ENCODE data around the gene TNNT1.
"Not testable (repeated sequence)": the region's sequence is repeated elsewhere in the genome, so short reads cannot be mapped to it uniquely, and the experiment has no call there.

TNNT1 gene

DNA sequence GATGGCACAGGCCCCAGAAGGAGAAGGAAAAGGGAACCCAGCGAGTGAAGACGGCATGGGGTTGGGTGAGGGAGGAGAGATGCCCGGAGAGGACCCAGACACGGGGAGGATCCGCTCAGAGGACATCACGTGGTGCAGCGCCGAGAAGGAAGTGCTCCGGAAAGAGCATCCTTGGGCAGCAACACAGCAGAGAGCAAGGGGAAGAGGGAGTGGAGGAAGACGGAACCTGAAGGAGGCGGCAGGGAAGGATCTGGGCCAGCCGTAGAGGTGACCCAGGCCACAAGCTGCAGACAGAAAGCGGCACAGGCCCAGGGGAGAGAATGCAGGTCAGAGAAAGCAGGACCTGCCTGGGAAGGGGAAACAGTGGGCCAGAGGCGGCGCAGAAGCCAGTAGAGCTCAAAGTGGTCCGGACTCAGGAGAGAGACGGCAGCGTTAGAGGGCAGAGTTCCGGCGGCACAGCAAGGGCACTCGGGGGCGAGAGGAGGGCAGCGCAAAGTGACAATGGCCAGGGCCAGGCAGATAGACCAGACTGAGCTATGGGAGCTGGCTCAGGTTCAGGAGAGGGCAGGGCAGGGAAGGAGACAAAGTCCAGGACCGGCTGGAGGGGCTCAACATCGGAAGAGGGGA, 32.7 kb downstream of the TNNT1 start:
- 6% methylated on average over 25 of the region's 25 CpGs for WGBS
- Histone ChIP-seq H3K27ac (ENCODE audit: low read depth, low read length) (no peak overlapping the region), H3K4me3 (ENCODE audit: low read length) (peak overlapping the region; percentile 75), H3K9ac (ENCODE audit: low read depth, low read length) (peak overlapping the region; percentile 71; the same call in 1 of the 2 replicates), H3K36me3 (ENCODE audit: insufficient read depth, low read length) (no peaks in the 10 kb centered on the region), H3K27me3 (ENCODE audit: insufficient read depth, low read length) (no peaks in the 10 kb centered on the region), H3K9me3 (ENCODE audit: insufficient read depth, low read depth, low read length) (no peaks in the 10 kb centered on the region), H3K4me1 (ENCODE audit: insufficient read depth, low read length) (peaks cover 14% of the 10 kb centered on the region; the same call in 1 of the 2 replicates)

DNA sequence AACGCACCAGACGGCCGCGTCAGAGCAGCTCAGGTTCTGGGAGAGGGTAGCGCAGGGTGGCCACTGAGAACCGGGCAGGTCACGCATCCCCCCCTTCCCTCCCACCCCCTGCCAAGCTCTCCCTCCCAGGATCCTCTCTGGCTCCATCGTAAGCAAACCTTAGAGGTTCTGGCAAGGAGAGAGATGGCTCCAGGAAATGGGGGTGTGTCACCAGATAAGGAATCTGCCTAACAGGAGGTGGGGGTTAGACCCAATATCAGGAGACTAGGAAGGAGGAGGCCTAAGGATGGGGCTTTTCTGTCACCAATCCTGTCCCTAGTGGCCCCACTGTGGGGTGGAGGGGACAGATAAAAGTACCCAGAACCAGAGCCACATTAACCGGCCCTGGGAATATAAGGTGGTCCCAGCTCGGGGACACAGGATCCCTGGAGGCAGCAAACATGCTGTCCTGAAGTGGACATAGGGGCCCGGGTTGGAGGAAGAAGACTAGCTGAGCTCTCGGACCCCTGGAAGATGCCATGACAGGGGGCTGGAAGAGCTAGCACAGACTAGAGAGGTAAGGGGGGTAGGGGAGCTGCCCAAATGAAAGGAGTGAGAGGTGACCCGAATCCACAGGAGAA, 33.5 kb downstream of the TNNT1 start:
- 78% methylated on average over 12 of the region's 13 CpGs for WGBS
- H3K4me1 ChIP-seq (ENCODE audit: insufficient read depth, low read length): peaks cover 14% of the 10 kb centered on the region; the same call in 1 of the 2 replicates
- H3K27me3 ChIP-seq (ENCODE audit: insufficient read depth, low read length): no peaks in the 10 kb centered on the region
- H3K9me3 ChIP-seq (ENCODE audit: insufficient read depth, low read depth, low read length): no peaks in the 10 kb centered on the region
- H3K36me3 ChIP-seq (ENCODE audit: insufficient read depth, low read length): no peaks in the 10 kb centered on the region
- no peak overlapping the region for H3K27ac ChIP-seq (ENCODE audit: low read depth, low read length)
- no peak overlapping the region for H3K9ac ChIP-seq (ENCODE audit: low read depth, low read length)
- H3K4me3 ChIP-seq (ENCODE audit: low read length): peak overlapping the region; percentile 75

DNA sequence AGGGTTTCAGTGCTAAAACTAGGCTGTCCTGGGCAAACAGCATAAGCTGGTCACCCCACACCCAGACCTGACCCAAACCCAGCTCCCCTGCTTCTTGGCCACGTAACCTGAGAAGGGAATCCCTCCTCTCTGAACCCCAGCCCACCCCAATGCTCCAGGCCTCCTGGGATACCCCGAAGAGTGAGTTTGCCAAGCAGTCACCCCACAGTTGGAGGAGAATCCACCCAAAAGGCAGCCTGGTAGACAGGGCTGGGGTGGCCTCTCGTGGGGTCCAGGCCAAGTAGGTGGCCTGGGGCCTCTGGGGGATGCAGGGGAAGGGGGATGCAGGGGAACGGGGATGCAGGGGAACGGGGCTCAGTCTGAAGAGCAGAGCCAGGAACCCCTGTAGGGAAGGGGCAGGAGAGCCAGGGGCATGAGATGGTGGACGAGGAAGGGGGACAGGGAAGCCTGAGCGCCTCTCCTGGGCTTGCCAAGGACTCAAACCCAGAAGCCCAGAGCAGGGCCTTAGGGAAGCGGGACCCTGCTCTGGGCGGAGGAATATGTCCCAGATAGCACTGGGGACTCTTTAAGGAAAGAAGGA, 34.4 kb downstream of the TNNT1 start:
- Histone ChIP-seq H3K4me1 (ENCODE audit: insufficient read depth, low read length) (peaks cover 14% of the 10 kb centered on the region; the same call in 1 of the 2 replicates), H3K36me3 (ENCODE audit: insufficient read depth, low read length) (no peaks in the 10 kb centered on the region; the same call in 1 of the 2 replicates), H3K9me3 (ENCODE audit: insufficient read depth, low read depth, low read length) (no peaks in the 10 kb centered on the region), H3K27ac (ENCODE audit: low read depth, low read length) (no peak overlapping the region), H3K9ac (ENCODE audit: low read depth, low read length) (no peak overlapping the region), H3K27me3 (ENCODE audit: insufficient read depth, low read length) (no peaks in the 10 kb centered on the region), H3K4me3 (ENCODE audit: low read length) (no peak overlapping the region)
- 95% methylated on average over 9 of the region's 9 CpGs for WGBS

DNA sequence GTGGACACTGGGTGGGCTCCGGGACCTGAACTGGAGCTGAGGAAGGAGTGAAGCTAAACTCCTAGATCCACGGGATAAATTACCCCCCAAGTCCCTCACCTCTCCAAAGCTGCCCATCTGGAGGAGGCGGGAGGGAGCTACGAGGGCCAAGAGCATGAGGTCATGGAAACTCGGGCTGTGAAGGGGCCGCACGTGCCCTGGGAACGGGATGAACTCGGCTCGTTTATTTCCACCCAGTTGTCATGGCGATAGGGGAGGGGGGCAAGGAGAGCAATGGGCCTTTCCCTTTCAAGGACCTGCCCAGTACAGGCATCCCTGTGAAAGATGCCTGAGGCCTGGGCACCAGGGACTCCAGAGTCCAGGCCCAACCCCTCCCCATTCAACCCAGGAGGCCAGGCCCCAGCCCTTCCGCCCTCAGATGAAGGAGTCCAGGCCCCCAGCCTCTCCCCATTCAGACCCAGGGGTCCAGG, 35.4 kb downstream of the TNNT1 start:
- H3K9me3 ChIP-seq (ENCODE audit: insufficient read depth, low read depth, low read length): no peaks in the 10 kb centered on the region
- no peaks in the 10 kb centered on the region; the same call in 1 of the 2 replicates for H3K36me3 ChIP-seq (ENCODE audit: insufficient read depth, low read length)
- H3K4me1 ChIP-seq (ENCODE audit: insufficient read depth, low read length): peaks cover 14% of the 10 kb centered on the region; the same call in 1 of the 2 replicates
- no peaks in the 10 kb centered on the region for H3K27me3 ChIP-seq (ENCODE audit: insufficient read depth, low read length)
- WGBS: 61% methylated on average over 11 of the region's 12 CpGs
- H3K27ac ChIP-seq (ENCODE audit: low read depth, low read length): peak overlapping the region; percentile 59; the same call in 1 of the 2 replicates
- H3K4me3 ChIP-seq (ENCODE audit: low read length): no peak overlapping the region
- H3K9ac ChIP-seq (ENCODE audit: low read depth, low read length): no peak overlapping the region; the same call in 1 of the 2 replicates

DNA sequence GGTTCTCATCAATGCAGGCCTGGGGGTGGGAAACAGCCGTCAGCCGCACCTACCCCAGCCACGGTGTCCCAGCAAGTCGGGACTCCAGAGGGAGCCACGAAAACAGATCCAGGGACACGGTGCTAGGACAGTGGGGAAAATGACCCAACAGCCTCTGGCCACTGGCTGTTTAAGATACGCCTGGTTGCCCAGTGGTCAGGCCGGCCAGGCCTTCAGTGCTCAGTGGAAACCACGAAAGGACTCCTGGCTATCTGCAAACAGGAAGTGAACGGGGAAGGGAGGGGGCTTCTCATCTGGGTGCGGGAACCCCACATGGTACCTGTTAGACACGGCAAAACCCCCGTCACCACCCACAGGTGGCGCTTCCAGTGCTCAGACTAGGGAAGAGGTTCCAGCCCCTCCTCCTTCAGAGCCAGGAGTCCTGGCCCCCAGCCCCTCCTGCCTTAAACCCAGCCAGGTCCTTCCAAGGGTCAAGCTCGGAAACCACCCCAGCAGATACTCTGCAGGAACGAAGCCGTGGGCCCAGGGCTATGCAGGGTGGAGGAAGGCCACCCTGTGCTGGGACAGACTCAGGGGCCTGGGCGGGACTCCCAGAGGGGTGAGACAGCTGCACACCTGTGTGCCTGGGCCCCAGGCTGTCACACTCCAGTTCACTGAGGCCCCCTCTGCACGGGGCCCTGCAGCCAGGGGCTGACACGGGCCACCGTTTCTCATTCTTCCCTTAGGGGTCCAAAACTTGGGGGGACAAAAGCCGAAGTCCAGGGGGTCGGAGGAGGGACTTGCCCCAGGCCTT, 36.0 kb downstream of the TNNT1 start:
- WGBS: 91% methylated on average over 23 of the region's 23 CpGs
- Histone ChIP-seq H3K9me3 (ENCODE audit: insufficient read depth, low read depth, low read length) (no peaks in the 10 kb centered on the region), H3K9ac (ENCODE audit: low read depth, low read length) (no peak overlapping the region; the same call in 1 of the 2 replicates), H3K4me1 (ENCODE audit: insufficient read depth, low read length) (peaks cover 14% of the 10 kb centered on the region; the same call in 1 of the 2 replicates), H3K36me3 (ENCODE audit: insufficient read depth, low read length) (no peaks in the 10 kb centered on the region; the same call in 1 of the 2 replicates), H3K4me3 (ENCODE audit: low read length) (no peak overlapping the region), H3K27ac (ENCODE audit: low read depth, low read length) (peak overlapping the region; percentile 59; the same call in 1 of the 2 replicates), H3K27me3 (ENCODE audit: insufficient read depth, low read length) (no peaks in the 10 kb centered on the region)

DNA sequence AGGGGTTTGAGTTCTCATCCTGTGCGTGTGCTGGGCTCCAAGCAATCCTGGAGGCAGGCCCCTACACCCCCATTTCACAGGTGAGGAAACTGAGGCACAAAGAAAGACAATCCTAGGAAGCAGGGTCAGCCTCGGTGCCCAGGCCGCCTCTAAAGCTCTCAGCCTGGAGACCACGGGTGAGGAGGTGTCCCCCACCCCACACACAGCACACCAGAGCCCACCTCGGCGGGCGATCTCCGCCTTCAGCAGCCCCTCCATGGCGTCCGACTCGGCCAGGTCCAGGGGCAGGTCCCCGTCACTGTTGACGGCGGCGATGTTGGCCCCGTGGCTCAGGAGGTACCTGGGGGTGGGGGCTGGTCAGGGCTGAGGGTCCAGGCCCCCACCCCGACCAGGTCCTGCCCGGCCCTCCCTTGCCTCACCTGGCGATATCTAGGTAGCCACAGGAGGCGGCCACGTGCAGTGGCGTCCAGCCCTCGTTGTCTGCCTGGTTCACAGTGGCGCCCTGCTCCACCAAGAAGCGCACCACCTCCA, 36.7 kb downstream of the TNNT1 start:
- no peak overlapping the region for H3K27ac ChIP-seq (ENCODE audit: low read depth, low read length)
- WGBS: 95% methylated on average over 25 of the region's 25 CpGs
- H3K9ac ChIP-seq (ENCODE audit: low read depth, low read length): no peak overlapping the region
- H3K4me1 ChIP-seq (ENCODE audit: insufficient read depth, low read length): peaks cover 14% of the 10 kb centered on the region; the same call in 1 of the 2 replicates
- no peaks in the 10 kb centered on the region for H3K27me3 ChIP-seq (ENCODE audit: insufficient read depth, low read length)
- no peaks in the 10 kb centered on the region; the same call in 1 of the 2 replicates for H3K36me3 ChIP-seq (ENCODE audit: insufficient read depth, low read length)
- no peak overlapping the region for H3K4me3 ChIP-seq (ENCODE audit: low read length)
- no peaks in the 10 kb centered on the region for H3K9me3 ChIP-seq (ENCODE audit: insufficient read depth, low read depth, low read length)

DNA sequence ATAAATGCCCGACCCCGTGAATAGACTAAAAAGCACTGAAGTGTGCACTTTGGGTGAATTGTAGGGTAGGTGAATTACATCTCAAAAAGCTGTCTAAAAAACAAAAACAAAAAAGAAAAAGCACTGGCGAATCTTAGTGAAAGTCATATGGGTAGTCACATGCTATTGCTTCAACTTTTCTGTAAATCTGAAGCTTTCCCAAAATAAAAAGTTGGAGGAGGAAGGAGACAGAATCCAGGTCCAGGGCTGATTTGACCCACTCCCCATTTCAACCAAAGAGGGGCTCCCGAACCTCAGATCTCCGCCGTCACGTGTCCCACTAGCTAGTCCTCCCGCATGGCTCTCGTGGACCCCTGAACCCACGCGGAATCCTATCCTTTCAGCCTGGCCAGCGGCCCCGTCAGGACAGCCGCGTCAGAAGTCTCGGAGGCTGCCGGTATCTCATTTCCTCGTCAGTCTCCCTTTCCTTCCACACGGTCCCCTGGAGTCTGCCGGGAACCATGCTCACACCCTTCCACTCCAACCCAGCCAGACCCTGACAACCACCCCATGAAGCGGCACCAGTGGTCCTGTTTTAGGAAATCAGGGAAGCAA, 37.7 kb downstream of the TNNT1 start:
- no peak overlapping the region for H3K9ac ChIP-seq (ENCODE audit: low read depth, low read length)
- H3K4me1 ChIP-seq (ENCODE audit: insufficient read depth, low read length): peaks cover 13% of the 10 kb centered on the region; the same call in 1 of the 2 replicates
- no peak overlapping the region for H3K27ac ChIP-seq (ENCODE audit: low read depth, low read length)
- 93% methylated on average over 21 of the region's 21 CpGs for WGBS
- no peaks in the 10 kb centered on the region for H3K27me3 ChIP-seq (ENCODE audit: insufficient read depth, low read length)
- H3K36me3 ChIP-seq (ENCODE audit: insufficient read depth, low read length): no peaks in the 10 kb centered on the region; the same call in 1 of the 2 replicates
- no peak overlapping the region for H3K4me3 ChIP-seq (ENCODE audit: low read length)
- H3K9me3 ChIP-seq (ENCODE audit: insufficient read depth, low read depth, low read length): no peaks in the 10 kb centered on the region

DNA sequence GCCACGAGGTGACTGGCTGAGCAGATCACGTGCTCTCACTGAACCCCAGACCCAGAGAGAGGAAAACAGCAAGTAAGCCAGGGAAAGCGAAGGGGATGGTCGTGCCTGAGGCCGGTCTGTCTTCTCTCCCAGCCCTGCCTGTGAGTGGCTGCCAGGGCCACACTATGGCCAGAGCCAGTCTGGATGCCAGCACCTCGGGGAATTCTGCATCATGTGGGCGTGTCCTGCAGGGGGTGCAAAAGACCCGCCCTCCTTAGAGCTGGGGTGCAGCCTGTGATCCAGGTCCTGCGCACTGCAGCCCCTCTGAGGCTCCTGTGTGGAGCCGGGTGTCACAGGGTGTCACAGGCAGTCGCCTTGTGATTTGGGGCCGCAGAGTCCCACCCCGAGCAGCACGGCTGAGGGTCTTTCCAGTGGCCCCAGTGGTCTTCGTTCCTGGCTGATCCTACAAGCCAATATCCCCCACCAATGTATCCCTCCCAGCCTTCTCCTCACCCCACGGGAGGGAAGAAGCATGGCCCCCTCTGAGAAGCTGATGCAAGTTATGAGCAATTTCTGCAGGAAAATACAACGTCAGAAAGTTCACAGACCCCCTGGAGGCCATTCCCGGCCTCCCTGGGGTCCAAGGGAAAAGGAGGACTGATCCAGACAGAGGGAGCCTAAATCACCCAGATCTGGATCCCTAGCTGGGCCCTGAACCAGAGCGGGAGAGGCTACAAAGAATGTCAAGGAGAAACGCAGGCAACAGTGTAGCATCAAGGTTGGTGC, 39.3 kb downstream of the TNNT1 start:
- 92% methylated on average over 20 of the region's 20 CpGs for WGBS
- H3K27ac ChIP-seq (ENCODE audit: low read depth, low read length): no peak overlapping the region
- H3K9ac ChIP-seq (ENCODE audit: low read depth, low read length): no peak overlapping the region
- H3K4me3 ChIP-seq (ENCODE audit: low read length): no peak overlapping the region
- H3K36me3 ChIP-seq (ENCODE audit: insufficient read depth, low read length): no peaks in the 10 kb centered on the region; the same call in 1 of the 2 replicates
- 0 out of 2 replicates have a peak, but pooled peaks cover 8% of the 10 kb centered on the region for H3K4me1 ChIP-seq (ENCODE audit: insufficient read depth, low read length)
- H3K9me3 ChIP-seq (ENCODE audit: insufficient read depth, low read depth, low read length): no peaks in the 10 kb centered on the region
- no peaks in the 10 kb centered on the region for H3K27me3 ChIP-seq (ENCODE audit: insufficient read depth, low read length)

DNA sequence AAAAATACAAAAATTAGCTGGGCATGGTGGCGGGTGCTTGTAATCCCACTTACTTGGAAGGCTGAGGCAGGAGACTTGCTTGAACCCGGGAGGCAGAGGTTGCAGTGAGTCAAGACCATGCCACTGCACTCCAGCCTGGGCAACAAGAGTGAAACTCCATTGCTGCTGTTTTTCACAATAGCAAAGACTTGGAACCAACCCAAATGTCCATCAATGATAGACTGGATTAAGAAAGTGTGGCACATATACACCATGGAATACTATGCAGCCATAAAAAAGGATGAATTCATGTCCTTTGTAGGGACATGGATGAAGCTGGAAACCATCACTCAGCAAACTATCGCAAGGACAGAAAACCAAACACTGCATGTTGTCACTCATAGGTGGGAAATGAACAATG, 41.8 kb downstream of the TNNT1 start:
- not testable (repeated sequence) for H3K36me3 ChIP-seq (ENCODE audit: insufficient read depth, low read length); H3K9me3 ChIP-seq (ENCODE audit: insufficient read depth, low read depth, low read length); H3K4me1 ChIP-seq (ENCODE audit: insufficient read depth, low read length); H3K4me3 ChIP-seq (ENCODE audit: low read length); H3K27me3 ChIP-seq (ENCODE audit: insufficient read depth, low read length); H3K9ac ChIP-seq (ENCODE audit: low read depth, low read length); H3K27ac ChIP-seq (ENCODE audit: low read depth, low read length)
- 96% methylated on average over 2 of the region's 3 CpGs for WGBS

DNA sequence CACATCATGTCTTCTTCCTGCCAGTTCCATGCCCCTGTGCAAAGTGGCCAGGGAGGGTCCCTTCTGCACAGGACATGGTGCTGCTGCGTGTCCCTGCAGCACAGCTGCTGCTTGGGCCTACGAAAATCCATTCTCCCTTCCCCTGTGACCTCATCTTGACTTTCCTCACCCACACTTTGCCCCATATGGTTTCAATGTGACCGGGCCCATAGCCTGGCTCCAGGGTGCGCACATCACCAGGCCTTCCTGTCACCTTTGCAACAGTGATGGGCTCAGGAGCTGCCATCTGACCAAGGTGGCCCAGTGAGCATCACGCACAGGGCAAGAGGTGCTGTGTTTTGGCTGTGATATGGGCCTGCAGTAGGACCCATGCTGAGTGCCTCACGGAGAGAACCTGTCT, 42.4 kb downstream of the TNNT1 start:
- Histone ChIP-seq H3K4me3 (ENCODE audit: low read length) (no peak overlapping the region), H3K9me3 (ENCODE audit: insufficient read depth, low read depth, low read length) (no peaks in the 10 kb centered on the region), H3K4me1 (ENCODE audit: insufficient read depth, low read length) (no peaks in the 10 kb centered on the region), H3K27ac (ENCODE audit: low read depth, low read length) (no peak overlapping the region), H3K36me3 (ENCODE audit: insufficient read depth, low read length) (peaks cover 13% of the 10 kb centered on the region), H3K27me3 (ENCODE audit: insufficient read depth, low read length) (no peaks in the 10 kb centered on the region), H3K9ac (ENCODE audit: low read depth, low read length) (no peak overlapping the region)
- 96% methylated on average over 6 of the region's 6 CpGs for WGBS
